Measurements from ENCODE around the gene EXOC3.
A peak's percentile ranks its signal among the peaks of the same experiment; 100 is the strongest.
"Not testable (repeated sequence)": the region's sequence is repeated elsewhere in the genome, so short reads cannot be mapped to it uniquely, and the experiment has no call there.

The EXOC3 gene

DNA sequence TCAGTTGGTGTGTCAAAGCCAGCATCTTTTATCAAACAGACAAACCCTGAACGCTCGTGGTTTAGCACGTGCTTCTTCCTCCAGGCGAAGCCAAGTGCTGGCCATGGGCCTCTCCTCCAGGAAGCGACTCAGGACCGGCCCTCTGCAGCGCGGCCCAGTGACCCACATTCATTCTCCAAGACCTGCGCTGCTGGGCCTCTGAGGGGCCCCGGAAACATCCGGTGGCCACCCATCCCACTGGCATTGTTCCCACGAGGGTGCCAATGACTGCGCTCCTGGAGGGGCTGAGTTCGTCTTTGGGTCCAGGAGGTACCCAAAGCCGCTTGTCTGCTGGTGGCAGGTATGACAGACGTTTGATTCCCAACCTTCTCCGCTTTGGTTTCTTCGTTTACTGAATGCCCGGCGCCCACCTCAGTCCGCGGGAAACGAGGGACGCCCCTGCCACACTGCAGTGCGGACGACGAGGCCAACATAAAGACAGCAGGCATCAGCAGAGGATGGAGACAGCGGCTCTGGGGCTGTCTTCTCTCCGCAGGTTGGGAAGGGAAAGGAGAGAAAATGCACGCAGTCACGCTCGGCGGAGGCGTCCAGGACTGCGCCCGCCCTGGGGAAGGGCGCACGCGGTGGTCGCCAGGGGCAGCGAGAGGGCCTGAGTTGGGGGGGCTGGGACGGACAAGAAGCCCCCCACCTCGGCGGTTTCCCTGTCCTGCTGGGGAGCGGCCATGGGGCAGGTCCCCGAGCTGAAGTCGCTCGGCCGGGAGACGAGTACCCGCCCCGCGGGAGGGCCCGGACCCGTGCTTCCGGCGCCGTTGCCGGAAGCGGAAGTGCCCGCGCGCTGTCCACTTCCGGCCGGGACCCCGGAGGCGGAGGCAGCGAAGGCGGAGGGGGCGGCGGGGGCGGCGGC lies at the start of gene EXOC3:
TSS of gene EXOC3 (plus strand) at position 842 of the 904 bp plus-strand sequence. CDS start 3,030 bp downstream, outside the sequence.
- peak; percentile 97 for DNase-seq (ENCODE audit: low spot score)

DNA sequence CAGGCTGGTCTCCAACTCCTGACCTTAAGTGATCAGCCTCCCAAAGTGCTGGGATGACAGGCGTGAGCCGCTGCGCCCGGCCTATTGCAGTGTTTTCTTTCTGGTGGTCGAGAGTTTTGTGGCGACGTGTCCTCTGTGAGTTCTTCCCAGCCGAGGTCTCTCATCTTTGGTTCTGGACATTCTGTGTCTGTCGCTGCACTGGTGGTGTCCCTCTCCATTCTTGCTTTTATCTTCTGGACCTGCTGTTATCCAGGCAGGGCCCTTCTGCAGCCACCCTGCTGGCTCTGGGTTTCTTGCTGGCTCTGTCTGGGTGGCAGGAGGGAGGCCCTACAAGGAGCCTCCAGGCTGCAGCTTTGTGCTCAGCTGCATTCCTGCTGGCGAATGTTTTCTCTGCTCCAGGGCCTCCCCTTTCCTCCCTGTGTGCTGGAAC lies 49.1 kb upstream of the EXOC3 start:
- peak; percentile 57 for DNase-seq (ENCODE audit: low spot score)

DNA sequence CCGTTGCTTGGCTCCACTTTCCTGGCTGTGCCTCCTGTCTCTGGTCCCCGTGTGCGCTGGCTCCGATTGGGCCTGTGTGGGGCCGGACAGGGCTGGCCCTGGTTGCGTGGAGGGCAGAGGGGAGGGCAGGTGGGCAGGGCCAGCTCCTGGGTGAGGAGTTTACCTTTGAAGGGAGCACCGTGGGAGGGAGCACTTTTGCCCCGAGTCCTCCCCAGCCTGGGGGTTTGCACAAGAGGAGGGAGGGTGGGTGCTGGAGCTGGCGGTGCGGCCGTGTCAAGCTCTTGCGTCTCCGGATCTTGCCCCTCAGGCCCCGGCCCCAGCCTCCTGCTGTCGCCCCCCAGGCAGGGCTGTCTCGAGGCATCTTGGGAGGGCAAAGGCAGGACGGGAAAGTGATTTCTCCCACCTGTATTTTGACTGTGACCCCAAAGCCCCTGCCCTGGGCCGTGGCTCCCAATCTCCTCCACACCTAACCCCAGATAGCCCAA lies 48.3 kb upstream of the EXOC3 start:
- no peak for DNase-seq (ENCODE audit: low spot score)

DNA sequence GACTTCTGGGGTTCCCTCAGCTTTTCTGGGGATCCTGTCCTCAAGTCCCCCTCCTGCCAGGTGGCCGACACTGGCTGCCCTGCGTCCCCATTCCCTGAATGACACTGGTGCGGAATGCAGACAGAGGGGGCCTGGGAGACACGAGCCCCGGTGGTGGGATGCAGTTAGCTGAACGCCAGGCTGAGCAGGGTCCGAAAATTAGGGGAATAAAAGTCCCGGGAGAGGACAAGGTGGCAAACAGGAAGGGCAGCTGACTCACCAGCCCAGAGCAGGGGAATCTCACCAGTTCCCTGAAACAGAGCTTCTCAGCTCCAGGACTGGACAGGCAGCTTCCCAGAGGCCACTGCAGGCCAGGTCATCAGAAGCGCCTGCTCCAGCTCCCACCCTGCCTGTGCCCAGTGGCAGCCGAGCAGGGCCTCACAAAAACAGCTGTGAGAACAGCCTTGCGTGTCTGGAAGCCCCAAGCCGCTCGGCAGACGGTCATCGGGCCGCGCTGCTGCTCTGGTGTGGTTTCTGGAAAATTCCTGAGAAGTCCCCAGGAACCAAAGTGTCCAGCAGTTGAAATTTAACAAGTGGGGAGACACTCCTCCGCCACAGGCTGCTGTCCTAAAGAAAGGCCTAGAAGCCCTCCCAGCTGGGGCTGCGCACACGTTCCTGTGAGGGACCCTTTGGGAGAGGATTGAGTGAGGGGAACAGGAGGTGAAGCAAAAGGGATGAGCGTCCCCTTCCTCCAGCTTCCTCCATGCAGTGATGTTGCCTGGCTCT lies 47.6 kb upstream of the EXOC3 start:
- DNase-seq (ENCODE audit: low spot score): peak; percentile 89

DNA sequence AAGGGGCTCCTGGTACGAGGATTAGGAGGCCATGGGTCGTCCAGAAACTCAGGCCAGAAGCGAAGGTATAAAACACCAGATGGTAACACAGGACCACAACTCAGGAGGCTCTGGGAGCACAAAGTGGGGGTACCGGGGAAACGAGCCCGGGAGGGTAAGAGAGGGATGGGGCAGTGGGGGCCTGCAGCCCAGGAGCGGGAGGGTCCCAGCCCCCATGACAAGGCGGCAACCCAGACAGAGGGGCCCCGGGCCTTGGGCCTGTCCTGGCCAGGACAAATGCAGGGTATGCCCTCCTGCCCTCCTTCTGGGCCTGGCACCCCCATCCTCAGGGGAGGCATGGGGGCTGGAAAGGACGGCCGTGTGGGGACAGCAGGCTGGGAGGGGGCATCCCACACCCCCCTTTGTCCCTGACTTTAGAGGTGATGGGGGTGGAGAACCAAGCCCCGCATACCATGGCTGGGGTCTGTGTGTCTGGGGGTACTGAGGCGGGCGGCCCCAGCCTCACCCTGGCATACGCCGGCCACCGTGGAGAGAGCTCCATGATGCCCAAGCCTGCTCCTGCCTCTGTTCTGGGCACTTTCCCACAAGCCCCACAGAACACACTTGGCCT lies 47.0 kb upstream of the EXOC3 start:
- DNase-seq (ENCODE audit: low spot score): no peak

DNA sequence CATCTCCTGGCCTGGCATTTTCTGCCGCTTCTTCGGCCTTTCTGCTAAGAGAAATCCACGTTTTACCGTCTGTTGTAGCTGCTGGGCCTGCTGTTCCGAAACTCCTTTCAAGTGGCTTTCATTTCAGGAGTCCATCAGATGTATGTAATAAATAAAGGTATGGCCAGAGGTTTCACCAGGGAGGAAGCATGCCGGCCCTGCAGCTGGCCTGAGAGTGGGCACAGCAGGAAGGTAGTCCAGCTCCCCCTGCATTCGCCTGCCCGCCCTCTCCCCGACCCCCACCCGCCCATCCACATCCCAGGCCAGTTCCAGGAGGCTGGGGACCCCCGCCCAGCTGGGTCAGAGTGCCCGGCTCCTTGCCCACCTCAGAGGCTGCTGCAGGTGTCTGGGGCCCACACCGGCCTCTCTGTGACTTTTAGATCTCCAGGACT lies 46.4 kb upstream of the EXOC3 start:
- DNase-seq (ENCODE audit: low spot score): no peak

DNA sequence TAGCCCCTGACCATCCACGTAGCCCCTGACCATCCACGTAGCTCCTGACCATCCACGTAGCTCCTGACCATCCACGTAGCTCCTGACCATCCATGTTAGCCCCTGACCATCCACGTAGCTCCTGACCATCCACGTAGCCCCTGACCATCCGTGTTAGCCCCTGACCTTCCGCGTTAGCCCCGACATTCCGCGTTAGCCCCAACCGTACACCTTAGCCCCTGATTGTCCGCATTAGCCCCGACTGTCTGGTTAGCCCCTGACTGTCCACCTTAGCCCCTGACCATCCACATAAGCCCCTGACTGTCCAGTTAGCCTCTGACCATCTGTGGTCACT lies 44.9 kb upstream of the EXOC3 start:
- not testable (repeated sequence) for DNase-seq (ENCODE audit: low spot score)

DNA sequence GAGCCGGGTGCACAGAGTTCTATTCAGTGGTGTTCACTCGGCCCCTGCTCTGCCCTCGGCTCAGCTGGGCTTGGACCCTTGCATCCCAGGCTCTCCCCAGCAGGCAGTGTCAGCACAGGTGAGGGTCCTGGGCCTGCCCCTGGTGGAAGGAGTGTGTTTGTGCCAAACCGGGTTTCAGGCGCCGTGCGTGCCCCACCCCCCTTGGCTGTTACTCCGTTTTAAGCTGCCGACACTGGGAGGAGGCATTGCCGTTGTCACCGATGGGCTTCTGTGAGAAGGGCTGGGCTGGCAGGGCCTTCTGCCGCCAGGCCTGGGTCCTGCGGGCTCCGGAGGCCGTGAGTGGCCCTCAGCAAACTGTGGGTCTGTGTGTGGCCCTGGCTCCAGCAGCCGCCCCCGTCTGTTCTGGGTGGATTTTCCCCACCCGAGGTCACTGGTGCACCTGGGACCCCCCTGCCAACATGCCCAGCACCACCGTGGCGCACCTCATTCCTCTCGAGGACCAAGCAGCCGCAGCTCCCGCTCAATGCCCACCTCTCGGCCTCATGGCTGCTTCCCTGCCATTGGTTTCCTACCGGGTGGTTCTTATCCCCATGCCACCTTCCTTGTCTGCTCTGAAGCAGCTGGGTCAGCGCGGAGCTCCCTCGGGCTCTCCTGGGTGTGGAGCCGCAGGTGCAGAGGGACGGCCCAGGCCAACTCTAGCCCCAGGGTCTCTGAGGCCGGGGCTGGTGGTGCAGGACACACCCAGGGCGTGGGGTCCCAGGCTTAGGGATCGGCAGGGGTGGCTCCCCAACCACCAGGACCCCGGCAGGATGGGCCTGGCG lies 44.3 kb upstream of the EXOC3 start:
- no peak for DNase-seq (ENCODE audit: low spot score)

DNA sequence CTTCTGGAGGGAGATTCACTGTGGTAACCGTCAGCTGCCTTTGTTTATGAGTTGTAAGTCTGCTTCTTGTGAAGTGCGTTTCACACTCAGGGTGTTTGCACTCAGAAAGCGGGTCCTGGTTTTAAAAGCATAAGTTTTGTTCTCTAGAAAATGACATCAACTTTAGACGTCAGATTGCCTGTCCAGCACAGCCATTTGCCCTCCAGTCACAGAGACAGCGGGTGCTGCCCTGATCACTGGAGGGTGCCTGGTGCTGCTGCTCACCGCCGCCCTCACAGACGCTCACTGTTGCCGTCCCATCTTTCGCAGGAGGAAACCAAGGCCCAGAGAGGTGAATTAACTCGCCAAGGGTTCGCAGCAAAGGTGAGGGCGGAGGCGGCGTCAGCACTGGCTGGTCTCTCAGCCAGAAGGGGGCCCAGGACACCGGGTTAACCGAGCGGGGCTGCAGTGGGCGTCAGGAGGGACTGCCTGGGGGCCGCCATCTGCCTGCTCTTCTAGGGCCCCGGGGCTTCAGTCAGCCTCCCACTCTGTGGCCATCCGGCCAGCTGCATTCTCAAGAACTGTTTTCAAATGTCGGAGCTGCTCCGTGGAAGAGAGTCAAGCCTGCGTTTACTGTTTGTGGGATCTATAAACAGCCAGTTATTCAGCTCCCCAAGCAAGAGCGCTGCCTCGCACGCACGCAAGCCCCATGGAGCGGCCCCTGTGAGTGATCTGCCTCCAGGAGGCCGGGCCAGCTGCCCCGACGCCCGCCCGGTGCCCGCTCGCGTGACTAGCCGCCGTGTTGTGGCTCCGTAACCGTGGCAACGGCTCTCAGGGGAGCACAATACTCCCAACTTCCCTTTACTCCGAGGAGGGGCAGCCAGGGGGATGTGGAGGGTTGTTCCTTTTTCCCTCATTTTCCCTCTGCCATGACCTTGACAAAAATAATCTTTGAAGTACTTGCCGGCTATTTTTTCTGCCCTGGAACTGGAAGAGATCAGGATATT lies 43.4 kb upstream of the EXOC3 start:
- peak; percentile 98 for DNase-seq (ENCODE audit: low spot score)

DNA sequence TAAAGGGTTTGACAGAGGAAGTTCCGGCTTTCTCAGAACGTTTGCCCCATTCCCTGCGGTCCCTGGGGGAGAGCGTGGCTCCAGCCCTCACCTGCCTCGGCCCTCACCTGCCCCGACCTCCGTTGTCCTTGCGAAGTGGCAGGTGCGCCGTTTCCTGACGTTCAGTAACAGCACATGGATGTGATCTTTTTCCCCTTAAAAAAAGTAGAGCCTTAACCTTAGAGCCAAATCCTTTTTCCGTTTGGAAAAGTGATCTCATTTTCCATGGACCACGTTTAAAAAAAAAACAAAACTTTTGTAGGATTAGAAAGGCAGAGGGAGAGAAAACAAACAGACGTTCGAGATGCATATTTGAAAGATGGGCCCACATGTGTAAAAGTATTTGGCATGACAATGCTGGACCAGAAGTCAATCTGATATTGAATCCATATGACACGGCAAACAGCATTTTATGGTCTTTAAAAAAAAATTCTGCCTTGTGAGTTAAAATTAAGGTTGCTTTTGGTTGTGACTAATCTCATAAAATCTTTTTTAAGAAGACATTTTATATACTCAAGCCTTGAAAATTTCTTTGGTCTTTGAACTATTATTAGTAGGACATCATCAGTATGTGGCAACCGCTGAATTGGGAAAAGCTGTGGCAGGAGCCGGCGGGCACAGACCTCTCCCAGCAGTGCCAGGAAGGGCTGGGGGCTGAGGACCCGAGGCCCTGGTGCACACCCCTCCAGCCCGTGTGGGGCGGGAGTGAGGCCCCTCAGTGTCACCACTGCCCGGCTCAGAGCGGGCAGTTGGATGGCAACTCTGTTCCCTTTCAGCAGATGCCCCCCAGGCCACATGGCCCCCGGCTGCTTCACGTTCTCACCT lies 42.5 kb upstream of the EXOC3 start:
- DNase-seq (ENCODE audit: low spot score): peak; percentile 78

DNA sequence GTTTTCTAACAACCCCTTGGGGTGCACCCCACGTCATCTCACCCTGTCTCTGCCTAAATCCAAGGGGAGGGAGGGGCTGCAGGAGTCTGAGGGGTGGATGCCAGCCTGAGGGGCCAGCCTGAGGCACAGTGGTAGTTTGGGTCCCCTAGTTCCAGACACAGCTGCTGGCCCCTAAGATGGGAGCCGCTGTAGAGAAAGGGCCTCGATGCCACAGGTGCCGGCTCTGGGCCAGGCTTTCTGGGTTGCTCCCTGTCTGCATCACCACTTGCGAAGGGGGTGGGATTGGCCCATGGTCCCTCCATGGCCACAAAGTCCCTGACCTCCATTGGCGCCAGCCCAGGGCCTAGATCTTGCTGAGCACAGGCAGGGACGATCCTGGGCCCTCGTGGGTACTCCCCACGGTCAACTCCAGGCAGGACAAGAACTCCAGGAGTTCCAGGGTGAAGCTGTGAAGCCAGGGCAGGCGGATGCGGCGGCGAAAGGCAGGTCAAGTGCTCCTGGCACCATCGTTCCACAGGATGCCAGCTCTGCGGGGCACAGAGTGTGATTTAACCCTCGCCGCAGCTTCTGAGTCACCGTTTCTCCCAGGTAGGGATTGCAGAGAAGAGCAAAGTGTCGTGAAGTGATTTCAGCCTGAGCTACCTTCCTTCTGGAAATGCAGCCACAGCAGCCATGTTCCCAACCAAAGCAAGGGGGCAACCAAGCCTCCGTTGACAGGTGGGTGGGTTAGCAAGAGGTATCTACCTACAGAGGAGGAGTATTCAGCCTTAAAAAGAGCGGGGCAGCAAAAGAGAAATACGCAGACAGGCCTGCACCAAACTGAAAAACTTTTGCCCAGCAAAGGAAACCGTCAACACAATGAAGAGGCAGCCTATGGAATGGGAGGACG lies 41.6 kb upstream of the EXOC3 start:
- no peak for DNase-seq (ENCODE audit: low spot score)

DNA sequence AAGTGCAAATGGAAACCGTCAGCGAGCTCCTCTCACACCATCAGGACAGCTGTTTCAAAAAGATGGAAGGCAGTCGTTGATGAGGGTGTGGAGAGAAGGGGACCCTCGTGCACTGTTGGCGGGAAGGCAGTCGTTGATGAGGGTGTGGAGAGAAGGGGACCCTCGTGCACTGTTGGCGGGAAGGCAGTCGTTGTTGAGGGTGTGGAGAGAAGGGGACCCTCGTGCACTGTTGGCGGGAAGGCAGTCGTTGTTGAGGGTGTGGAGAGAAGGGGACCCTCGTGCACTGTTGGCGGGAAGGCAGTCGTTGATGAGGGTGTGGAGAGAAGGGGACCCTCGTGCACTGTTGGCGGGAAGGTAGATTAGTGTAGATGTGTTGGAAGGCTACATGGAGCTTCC lies 40.8 kb upstream of the EXOC3 start:
- DNase-seq (ENCODE audit: low spot score): not testable (repeated sequence)

DNA sequence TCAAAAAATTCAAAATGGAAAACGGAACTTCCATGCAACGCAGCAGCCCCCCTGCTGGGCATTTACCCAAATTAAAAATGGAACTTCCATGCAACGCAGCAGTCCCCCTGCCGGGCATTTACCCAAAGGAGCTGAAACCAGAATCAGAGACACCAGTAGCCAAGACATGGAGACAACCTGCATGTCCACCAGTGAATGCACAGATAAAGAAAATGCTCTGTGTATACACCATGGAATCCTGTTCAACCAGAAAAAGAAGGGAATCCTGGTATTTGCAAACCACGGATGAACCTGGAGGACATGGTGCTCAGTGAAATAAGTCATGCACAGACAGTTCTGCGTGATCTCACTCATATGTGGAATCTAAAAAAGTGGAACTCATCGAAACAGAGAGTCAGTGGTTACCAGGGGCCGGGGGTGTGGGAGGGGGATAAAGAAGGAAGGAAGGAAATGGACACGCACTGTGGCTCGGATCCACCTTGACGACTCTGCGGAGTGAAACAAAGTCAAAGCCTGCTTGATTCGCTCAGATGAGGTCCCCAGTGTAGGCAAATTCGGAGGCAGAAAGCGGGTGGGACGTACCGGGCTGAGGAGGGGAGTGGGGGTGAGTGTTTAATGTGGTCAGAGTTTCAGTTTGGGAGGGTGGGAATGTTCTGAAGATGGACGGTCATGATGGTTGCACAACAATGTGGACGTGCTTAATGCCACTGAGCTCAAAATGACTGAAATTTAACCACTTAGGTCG lies 40.2 kb upstream of the EXOC3 start:
- no peak for DNase-seq (ENCODE audit: low spot score)

DNA sequence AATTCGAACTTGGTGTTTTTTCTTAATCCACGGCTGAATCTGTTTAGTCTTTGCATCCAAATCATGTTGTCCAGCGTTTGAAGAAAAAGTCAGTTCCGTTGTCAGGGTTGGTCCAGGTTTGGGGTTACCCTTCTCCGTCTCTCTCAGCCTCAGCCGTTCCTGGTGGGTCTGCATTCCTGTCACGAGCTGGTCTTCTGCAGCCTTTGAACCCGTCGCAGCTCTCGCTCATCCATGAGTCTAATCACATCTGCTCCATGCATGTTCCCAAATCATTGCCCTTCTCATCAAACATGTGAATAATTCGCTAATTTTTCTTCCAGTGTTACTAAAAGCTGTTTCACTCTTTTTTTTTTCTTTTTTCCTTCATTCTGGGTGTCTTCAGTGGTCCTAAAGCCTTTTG lies 39.0 kb upstream of the EXOC3 start:
- DNase-seq (ENCODE audit: low spot score): no peak

DNA sequence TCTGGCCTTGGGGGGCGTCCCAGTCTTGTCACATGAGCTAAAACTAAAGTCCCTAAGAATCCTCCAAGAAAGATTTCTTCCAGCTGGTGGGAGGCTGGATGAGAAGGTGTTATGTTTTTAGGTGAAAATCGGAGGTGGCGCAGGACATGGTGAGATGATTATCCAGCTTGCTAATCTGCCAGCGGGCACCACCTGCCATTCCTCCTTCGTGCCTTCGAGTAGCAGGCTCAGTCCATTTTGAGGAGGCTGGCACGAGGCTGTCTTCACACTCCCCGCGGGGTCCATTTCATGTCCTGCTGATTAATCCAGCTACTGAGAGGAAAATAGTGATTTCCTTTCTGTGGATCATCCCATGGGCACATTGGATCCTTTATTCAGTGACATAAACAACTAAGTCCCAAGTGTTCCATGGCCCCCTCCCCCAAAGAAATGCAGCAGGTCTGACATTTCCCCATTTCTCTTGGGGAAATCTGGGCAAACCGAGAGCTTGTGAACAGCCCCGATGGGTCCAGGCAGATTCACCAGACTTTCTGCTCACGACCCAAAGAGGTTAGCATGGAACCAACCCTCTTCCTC lies 38.2 kb upstream of the EXOC3 start:
- no peak for DNase-seq (ENCODE audit: low spot score)

DNA sequence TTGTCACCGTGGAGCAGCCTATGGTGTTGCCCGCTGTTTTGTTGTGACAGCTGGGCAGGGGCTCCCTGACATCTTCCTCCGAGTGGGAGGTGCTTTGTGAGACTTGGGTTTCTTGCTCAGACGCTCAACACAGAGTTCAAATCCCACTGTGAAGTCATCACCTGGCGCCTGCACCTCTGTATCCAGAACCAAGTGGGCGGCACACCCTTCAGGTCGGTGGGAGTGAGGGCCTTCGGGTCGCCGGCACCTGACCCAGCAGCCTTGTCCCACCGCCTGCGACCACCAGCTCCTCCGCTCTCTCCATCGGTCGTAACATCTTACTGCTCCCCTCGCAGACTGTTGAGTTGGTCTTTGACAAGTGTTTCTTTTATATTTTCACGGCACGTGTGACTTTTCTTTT lies 37.6 kb upstream of the EXOC3 start:
- DNase-seq (ENCODE audit: low spot score): no peak

DNA sequence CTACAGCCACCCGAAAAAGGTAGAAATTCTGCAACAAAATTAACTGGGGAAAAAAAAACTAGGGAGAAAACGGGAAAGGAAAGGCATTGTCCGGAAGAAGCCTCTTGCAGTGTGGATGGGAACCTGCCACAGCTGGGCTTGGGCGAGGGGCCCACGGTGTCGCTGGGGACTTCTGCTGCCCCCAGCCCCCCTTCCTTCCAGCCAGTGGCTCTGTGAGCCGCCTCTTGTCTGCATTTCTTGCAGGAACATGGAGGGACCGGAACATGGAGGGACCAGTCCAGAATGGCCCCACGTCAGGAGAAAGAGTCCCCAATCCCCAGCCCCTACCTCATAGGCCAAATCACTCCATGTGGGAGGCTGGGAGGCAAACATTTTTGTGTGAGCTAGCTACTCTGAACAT lies 36.9 kb upstream of the EXOC3 start:
- no peak for DNase-seq (ENCODE audit: low spot score)

All from hepatic stellate cell (primary cell).